Osteocyte (in vitro differentiated cells): ENCODE results near the gene FAM3B. TPM values are rescaled to one million over a fixed set of nuclear protein-coding genes. Genes with fewer than 3 reads are reported as not detected.

ENCODE experiments used
- DNase-seq: peaks from one replicate; pipeline ENCODE4 v3.0.0; 2021; ENCODE audit warnings: mixed read lengths; ENCODE audit not compliant: unreplicated experiment; ENCODE audit errors: extremely low spot score
- H3K27ac Mint-ChIP-seq: one replicate; pipeline ENCODE4 v1.8.0; 2021; ENCODE audit warnings: mild to moderate bottlenecking, mixed read lengths; ENCODE audit not compliant: unreplicated experiment
- H3K27me3 Mint-ChIP-seq: one replicate; pipeline ENCODE4 v1.8.0; 2021; ENCODE audit warnings: mixed read lengths; ENCODE audit not compliant: unreplicated experiment
- H3K36me3 Mint-ChIP-seq: one replicate; pipeline ENCODE4 v1.8.0; 2021; ENCODE audit warnings: mixed read lengths; ENCODE audit not compliant: unreplicated experiment
- H3K4me1 Mint-ChIP-seq: one replicate; pipeline ENCODE4 v1.8.0; 2021; ENCODE audit warnings: mixed read lengths; ENCODE audit not compliant: unreplicated experiment
- H3K4me3 Mint-ChIP-seq: one replicate; pipeline ENCODE4 v1.8.0; 2021; ENCODE audit warnings: mild to moderate bottlenecking, moderate library complexity, mixed read lengths; ENCODE audit not compliant: unreplicated experiment
- H3K9me3 Mint-ChIP-seq: one replicate; pipeline ENCODE4 v1.8.0; 2021; ENCODE audit warnings: mixed read lengths; ENCODE audit not compliant: unreplicated experiment
- CTCF ChIP-seq: fragments of 200-600 bp; sonication (generic); IDR thresholded peaks from 2 replicates; pipeline ENCODE4 v1.5.0; 2021; ENCODE audit warnings: antibody characterized with exemption, mild to moderate bottlenecking, moderate library complexity
- total RNA-seq: library from RNA; stranded (reverse); gene quantifications from 2 replicates; pipeline ENCODE4 v1.2.1, GENCODE V29; 2021

Gene FAM3B
- total RNA-seq, 1 donor from 2014 or later = not detected

GRCh38 chr21:41315726-41316125 lies 875 bp upstream of the FAM3B start:
- H3K4me3 Mint-ChIP-seq = no peak overlapping the region
- no peaks in the 10 kb centered on the region for H3K36me3 Mint-ChIP-seq
- no peaks in the 10 kb centered on the region for H3K9me3 Mint-ChIP-seq
- no peak for DNase-seq
- peaks cover 3% of the 10 kb centered on the region for H3K4me1 Mint-ChIP-seq
- no peak overlapping the region for H3K27ac Mint-ChIP-seq
- TF ChIP-seq CTCF = no peak
- H3K27me3 Mint-ChIP-seq = peaks cover 51% of the 10 kb centered on the region

GRCh38 chr21:41317063-41317392 lies 427 bp downstream of the FAM3B start:
- DNase-seq = no peak
- TF ChIP-seq CTCF = no peak
- no peak overlapping the region for H3K4me3 Mint-ChIP-seq
- no peaks in the 10 kb centered on the region for H3K9me3 Mint-ChIP-seq
- peaks cover 3% of the 10 kb centered on the region for H3K4me1 Mint-ChIP-seq
- no peak overlapping the region for H3K27ac Mint-ChIP-seq
- no peaks in the 10 kb centered on the region for H3K36me3 Mint-ChIP-seq
- H3K27me3 Mint-ChIP-seq = peaks cover 51% of the 10 kb centered on the region

GRCh38 chr21:41317458-41317857 lies 857 bp downstream of the FAM3B start:
- Mint-ChIP-seq H3K27ac (no peak overlapping the region), H3K9me3 (no peaks in the 10 kb centered on the region), H3K36me3 (no peaks in the 10 kb centered on the region), H3K4me1 (peaks cover 3% of the 10 kb centered on the region), H3K4me3 (no peak overlapping the region), H3K27me3 (peaks cover 48% of the 10 kb centered on the region)
- no peak for TF ChIP-seq CTCF
- DNase-seq = no peak

- no peaks in the 10 kb centered on the region for H3K9me3 Mint-ChIP-seq
- no peak overlapping the region for H3K27ac Mint-ChIP-seq
- H3K36me3 Mint-ChIP-seq = no peaks in the 10 kb centered on the region
- peaks cover 45% of the 10 kb centered on the region for H3K27me3 Mint-ChIP-seq
- no peak for DNase-seq
- no peak for TF ChIP-seq CTCF
- H3K4me3 Mint-ChIP-seq = no peak overlapping the region
- peaks cover 3% of the 10 kb centered on the region for H3K4me1 Mint-ChIP-seq
These were observed 1.6 kb downstream of the FAM3B start for GRCh38 chr21:41318218-41318617.

GRCh38 chr21:41319273-41319672 lies 2.7 kb downstream of the FAM3B start:
- H3K27me3 Mint-ChIP-seq = peaks cover 48% of the 10 kb centered on the region
- no peak for DNase-seq

More at GRCh38 chr21:41319273-41319672, 2.7 kb downstream of the FAM3B start:
- TF ChIP-seq CTCF = no peak
- H3K36me3 Mint-ChIP-seq = no peaks in the 10 kb centered on the region
- no peak overlapping the region for H3K27ac Mint-ChIP-seq
- H3K9me3 Mint-ChIP-seq = no peaks in the 10 kb centered on the region
- peaks cover 3% of the 10 kb centered on the region for H3K4me1 Mint-ChIP-seq
- no peak overlapping the region for H3K4me3 Mint-ChIP-seq
